Measurements from ENCODE around the gene CPED1. TPM values are rescaled to one million over a fixed set of nuclear protein-coding genes. Genes with fewer than 3 reads are reported as not detected.

The CPED1 gene
- total RNA-seq, 1 experiment from 2014 or later = 0.13 TPM

DNA sequence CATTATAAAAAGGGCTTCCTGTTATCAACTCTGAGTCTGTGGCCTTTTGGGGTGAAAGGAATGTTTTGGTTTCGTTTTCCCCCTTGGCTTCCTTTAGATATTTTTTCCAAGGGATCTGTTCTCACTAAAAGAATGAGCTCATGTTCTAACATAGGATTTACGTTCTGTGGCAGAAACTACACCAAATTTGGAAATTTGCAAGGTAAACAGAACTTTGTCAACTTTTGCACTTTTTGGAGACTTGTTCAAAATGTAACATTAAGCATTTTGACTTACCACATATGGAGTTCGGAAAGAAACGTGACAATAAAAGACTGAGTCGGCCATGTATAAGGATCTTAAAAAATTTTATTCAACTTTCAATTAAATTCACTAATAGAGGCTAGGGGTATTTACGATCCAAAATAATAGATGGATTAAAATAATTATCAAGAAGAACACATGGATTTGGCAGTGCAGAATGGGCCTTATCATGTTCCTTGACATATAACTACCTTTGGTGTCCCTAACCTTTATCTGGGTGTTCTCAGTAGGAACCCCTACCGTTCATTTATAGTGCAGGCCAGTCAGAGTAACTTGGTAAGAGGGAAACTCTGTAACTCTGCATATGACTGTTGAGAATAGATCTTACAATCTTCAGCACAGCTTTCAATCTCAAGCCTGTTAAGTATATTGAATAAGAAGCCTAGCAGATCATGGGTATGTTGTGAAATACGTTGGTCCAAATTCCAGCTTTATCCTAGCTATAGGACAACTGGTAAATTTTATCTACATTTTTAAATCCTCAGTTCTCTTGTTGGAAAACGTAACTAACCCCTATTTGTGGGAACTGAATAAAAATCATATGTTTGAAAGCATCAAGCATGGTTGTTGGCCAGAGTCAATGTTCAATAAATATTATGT, 11.8 kb downstream of the CPED1 start:
- Histone ChIP-seq H4K20me1 (ENCODE audit: control insufficient read depth, insufficient read depth, insufficient read length) (no peaks in the 10 kb centered on the region), H4K8ac (replicated peaks; ENCODE audit: insufficient read length, low read depth, low read length) (no peak overlapping the region), H3K4me2 (ENCODE audit: insufficient read depth, insufficient read length, low read length) (no peak overlapping the region), H2BK5ac (ENCODE audit: insufficient read length, low read length) (no peak overlapping the region), H3T11ph (ENCODE audit: low read length) (no peak overlapping the region), H3K14ac (ENCODE audit: insufficient read depth, low read length) (no peak overlapping the region), H3K23ac (ENCODE audit: insufficient read length, low read depth, low read length) (no peak overlapping the region), H2AK5ac (ENCODE audit: insufficient read length, low read length) (no peak overlapping the region), H2AFZ (ENCODE audit: low read length) (no peak overlapping the region), H3K27me3 (ENCODE audit: insufficient read depth, low read length) (no peaks in the 10 kb centered on the region), H3K4me1 (ENCODE audit: insufficient read depth, low read length) (peaks cover 2% of the 10 kb centered on the region; the same call in 1 of the 2 replicates), H3K9me3 (ENCODE audit: control insufficient read depth, low read depth, low read length) (no peaks in the 10 kb centered on the region), H2BK12ac (ENCODE audit: insufficient read length, low read depth, low read length) (no peak overlapping the region), H3K9ac (ENCODE audit: extremely low read depth, insufficient read length, low read length) (no peak overlapping the region), H3K4ac (ENCODE audit: low read depth, low read length) (no peak overlapping the region), H3K23me2 (ENCODE audit: insufficient read length, low read depth, low read length, poor library complexity, severe bottlenecking) (no peaks in the 10 kb centered on the region), H2BK120ac (ENCODE audit: low read depth, low read length, poor library complexity, severe bottlenecking) (no peak overlapping the region), H4K5ac (ENCODE audit: insufficient read length, low read depth, low read length) (no peak overlapping the region), H3K79me1 (ENCODE audit: insufficient read depth, low read depth, low read length, poor library complexity, severe bottlenecking) (no peaks in the 10 kb centered on the region), H2BK20ac (ENCODE audit: low read depth, low read length, poor library complexity, severe bottlenecking) (no peak overlapping the region), H3K79me2 (ENCODE audit: insufficient read depth, low read length) (no peaks in the 10 kb centered on the region), H3K18ac (ENCODE audit: insufficient read length, low read depth, low read length) (no peak overlapping the region), H2BK15ac (ENCODE audit: low read depth, low read length) (no peak overlapping the region), H3K56ac (ENCODE audit: insufficient read length, low read depth, low read length) (no peak overlapping the region), H3K27ac (ENCODE audit: insufficient read length, low read depth, low read length) (no peak overlapping the region), H4K91ac (ENCODE audit: insufficient read length, low read depth, low read length) (no peak overlapping the region)
- Mint-ChIP-seq H3K4me1 (peaks cover 7 to 9% of the 10 kb centered on the region in 2 experiments), H3K4me3 (no peak overlapping the region), H3K36me3 (ENCODE audit: insufficient read depth in 1 of 3, low read depth in 3 of 3) (no peaks in the 10 kb centered on the region), H3K27me3 (ENCODE audit: low read depth) (no peaks in the 10 kb centered on the region), H3K27ac (no peak overlapping the region), H3K9me3 (no peaks in the 10 kb centered on the region)
- DNase-seq = no peak
- WGBS (ENCODE audit: extremely low coverage, insufficient read length, low lambda C conversion rate) = no CpG with 5 or more reads among the region's 9 CpGs
- TF ChIP-seq, protein P1, sequence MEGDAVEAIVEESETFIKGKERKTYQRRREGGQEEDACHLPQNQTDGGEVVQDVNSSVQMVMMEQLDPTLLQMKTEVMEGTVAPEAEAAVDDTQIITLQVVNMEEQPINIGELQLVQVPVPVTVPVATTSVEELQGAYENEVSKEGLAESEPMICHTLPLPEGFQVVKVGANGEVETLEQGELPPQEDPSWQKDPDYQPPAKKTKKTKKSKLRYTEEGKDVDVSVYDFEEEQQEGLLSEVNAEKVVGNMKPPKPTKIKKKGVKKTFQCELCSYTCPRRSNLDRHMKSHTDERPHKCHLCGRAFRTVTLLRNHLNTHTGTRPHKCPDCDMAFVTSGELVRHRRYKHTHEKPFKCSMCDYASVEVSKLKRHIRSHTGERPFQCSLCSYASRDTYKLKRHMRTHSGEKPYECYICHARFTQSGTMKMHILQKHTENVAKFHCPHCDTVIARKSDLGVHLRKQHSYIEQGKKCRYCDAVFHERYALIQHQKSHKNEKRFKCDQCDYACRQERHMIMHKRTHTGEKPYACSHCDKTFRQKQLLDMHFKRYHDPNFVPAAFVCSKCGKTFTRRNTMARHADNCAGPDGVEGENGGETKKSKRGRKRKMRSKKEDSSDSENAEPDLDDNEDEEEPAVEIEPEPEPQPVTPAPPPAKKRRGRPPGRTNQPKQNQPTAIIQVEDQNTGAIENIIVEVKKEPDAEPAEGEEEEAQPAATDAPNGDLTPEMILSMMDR (conservative IDR thresholded peaks at IDR 0.05) = no peak

Measured in H9 (cell line).